GM19043 (cell line): Measurements from ENCODE around the gene DDOST.

Source experiments
- ATAC-seq: cut with Tn5 transposase; IDR thresholded peaks from one replicate; pipeline ENCODE4 v1.9.1; 2021; ENCODE audit warnings: low read depth; ENCODE audit not compliant: unreplicated experiment

DDOST gene

DNA sequence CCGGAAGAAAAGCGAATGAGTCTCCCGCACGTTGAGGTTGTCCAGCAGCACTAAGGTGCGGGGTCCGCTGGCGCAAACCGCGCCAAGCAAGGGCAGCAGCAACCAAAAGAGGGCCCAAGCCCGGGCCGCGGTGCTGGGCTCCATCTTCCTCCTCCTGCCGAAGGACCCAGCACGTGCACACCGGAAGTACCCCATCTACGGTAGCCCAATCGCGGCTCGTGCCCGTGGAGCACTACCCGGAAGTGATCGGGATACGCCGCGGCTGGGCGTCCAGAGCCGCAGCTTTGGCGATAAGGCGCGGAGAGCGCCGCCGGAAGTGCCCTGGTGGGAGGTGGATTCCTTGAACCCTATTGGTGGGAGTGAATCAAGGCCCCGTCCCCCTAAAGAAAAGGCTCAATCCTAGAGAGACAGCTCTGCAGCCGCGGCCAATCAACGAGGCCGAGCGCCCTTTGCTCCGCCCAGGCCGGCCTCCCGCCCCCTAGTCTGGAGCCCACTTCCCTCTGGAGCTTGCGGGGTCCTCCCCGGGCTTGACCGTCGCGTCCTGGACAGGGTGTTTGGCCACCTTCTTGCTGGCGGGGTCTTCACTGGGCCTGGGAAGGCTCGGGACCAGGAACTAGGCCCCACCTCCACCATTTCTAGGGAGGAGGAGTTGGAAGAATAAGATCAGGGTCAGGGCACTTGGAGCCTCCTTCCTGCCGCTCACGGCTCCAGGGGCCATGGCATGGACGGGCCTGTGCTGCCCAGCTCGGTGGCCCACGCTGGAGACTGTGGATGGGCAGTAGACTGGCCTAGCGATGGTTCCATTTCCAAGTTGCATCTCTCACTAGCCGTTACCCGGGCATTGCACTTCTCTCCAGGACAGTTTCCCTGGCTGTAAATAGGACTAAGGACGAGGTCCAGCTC lies at the start of gene DDOST:
TSS of gene DDOST (minus strand) at position 163 of the 903 bp plus-strand sequence. CDS start at position 144, 19 bp downstream.
- peak; percentile 95 for ATAC-seq

DNA sequence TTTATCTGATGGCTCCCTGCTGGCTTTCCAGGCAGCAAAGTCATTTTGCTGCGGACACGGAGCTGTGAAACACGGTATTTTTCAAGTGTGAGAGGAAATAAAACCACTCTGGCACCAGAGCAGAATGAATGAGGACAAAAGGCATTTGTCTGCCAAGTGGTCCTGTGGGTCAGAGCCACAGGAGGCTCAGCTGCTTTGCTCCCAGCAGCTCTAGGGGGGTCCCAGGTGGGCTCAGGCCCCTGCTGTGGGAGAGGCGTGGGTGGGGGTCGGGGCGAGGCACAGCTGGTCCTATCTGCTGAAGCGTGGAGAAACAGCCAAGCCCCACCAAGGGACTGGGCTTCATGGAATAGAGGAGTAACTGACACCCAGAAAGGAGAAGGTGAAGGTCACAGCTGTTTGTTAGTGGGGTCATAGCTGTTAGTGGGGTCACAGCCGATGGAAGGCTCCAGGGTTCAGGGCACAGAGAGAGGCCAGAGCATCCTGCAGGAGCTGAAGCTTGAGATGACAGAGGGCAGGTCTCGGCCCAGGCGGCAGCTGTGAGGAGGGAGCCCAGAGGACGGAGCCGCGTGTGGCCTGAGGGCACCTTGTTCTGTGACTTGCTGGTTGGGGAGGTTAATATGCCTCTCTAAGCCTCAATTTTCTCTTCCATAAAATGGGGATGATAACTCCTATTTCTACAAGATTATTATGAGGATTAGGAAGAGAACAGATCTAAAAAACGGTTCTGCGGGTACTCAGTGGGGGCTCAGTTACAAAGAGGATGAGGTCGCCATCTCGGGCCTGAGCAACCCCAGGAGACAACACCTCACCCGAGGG lies 49.5 kb upstream of the DDOST start:
- ATAC-seq, result no peak

DNA sequence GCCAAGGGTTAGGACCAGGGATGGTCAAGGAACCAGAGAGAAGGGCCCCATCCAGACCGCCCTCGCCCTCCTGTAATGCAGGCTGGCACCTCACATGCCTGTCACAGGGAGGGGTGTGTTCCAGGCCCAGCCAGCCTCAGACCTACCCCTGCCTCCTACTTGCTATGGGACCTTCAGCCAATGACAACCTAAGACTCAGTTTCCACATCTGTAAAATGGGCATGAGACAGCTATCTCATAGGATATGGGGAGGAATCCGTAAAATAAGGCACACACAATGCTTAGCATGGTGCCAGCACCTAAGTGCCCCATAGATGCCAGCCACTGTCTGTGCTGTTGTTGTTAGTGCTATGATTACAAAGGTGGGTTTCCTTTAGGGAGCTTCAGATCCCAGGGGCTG lies 48.7 kb upstream of the DDOST start:
- ATAC-seq, result no peak

DNA sequence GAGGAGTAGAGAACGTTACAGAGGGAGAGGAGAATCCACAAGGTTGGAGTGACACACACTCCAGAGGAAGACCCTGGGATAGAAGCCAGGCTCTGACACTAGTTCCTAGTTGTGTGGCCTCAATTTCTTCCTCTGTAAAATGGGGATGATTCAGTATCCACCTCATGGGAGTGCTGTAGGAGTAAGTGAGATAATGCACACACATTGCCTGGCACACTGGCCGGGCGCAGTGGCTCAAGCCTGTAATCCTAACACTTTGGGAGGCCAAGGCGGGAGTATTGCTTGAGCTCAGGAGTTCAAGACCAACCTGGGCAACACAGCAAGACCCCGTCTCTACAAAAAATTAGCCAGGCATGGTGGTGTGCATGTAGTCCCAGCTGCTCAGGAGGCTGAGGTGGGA lies 47.7 kb upstream of the DDOST start:
- no peak for ATAC-seq

DNA sequence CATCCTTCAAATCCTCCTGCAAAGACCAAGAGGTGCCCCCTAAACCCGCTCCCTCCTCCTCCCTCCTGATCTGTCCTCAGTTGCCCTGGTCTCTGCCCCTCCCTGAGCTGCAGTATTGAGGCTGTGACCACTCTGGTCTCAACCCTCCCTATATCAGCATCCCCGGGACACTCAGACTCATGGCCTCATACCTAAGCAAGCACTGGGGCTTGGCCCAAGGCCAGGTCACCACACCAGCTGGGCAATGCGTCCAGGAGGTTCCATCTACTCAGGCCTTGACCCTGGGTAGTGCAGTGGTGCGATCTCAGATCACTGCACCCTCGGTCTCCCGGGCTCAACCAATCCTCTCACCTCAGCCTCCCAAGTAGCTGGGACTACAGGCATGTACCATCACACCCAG lies 46.9 kb upstream of the DDOST start:
- no peak for ATAC-seq

DNA sequence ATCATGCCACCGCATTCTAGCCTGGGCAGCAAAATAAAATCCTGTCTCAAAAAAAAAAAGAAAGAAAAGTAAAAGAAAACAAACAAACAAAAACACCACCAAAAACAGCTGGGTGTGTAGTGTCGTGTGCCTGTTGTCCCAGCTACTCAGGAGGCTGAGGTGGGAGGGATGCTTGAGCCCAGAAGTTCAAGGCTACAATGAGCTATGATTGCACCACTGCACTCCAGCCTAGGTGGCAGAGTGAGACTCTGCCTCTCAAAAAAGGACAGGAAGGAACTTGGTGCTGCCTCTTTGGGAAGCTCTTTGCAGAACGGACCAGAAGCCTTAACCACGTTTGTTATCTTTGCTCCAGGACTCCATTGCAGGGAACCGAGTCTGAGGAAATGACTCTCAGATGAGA lies 45.7 kb upstream of the DDOST start:
- no peak for ATAC-seq

DNA sequence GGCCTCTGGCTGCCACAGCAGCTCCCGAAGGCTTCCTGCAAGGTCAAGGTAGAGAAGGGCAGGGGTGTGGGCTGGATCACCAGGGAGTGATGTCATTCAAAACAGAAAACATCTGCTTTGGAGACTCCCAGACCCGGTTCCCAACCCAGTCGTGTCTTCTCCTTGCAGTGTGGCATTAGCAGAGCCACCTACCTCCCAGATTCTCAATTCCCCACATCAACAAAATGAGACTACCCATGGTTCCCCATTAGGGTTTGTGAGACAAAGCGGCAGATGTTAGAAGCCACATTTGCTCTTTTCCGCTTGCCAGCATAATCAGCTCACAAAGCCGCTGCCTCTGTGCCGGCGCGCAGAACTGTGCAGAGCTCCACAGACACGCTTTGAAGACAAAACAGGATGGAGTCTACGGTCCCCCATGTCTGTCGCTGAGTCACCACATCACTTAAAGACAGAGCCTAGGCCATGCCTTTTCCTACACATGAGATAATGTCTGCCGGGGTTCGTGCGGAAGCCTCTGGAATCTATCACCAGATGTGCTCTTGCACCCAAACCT lies 44.1 kb upstream of the DDOST start:
- no peak for ATAC-seq

DNA sequence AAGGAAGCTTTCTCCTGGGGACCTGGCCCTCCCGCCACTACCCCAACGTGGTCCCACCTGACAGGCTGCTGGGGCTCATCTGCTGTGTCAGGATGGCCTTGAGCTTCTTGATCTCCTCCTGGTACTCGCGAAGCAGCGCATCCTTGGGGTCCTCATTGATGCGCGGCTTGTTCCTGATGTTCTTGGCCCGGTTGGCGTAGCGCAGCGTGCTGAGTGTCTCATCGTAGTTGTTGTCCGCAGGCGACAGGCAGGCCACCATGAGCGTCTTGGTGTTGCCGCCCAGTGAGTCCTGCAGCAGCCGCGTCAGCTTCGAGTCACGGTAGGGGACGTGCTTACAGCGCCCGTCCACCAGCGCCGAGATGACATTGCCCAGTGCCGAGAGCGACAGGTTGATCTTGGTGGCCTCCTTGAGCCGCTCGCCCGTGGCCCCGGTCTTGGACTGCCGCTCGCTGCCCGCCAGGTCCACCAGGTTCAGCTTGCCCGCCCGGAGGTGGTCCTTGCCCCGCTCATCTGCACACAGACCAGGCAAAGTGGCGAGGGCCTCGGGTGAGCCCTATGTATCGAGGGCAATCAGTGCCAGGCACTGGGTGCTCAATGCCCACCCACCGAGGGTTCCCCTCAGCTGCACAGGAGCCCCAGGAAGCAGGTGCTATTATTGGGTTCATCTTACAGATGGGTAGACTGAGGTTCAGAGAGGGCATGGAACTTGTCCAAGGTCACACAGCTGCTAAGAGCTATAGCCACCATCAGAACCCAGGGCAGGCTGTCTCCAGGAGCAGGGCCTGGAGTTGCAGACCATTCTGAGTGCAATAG lies 43.4 kb upstream of the DDOST start:
- no peak for ATAC-seq

DNA sequence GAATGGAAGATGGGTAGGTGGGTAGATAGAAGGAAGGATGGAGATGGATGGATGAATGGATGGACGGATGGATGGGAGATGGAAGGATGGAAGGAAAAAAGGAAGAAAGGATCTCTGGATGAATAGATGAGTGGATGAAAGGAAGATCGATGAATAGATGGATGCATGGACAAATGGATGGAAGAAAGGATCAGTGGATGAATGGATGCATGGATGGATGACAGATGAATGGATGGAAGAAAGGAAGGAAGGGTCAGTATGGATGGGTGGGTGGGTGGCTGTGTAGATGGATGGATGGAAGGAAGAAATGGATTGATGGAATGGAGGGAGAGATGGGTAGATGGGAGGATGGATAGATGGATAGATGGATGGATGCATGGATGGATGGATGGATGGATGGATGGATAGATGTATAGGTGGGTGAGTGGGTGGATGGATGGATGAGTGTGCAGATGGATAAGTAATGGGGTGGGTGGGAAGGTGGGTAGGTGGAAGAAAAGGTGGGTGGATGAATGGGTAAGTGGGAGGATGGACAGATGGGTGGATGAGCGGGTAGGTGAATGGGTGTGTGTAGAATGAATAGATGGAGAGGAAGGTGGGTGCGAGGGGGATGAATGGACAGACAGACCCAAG lies 42.1 kb upstream of the DDOST start:
- no peak for ATAC-seq

DNA sequence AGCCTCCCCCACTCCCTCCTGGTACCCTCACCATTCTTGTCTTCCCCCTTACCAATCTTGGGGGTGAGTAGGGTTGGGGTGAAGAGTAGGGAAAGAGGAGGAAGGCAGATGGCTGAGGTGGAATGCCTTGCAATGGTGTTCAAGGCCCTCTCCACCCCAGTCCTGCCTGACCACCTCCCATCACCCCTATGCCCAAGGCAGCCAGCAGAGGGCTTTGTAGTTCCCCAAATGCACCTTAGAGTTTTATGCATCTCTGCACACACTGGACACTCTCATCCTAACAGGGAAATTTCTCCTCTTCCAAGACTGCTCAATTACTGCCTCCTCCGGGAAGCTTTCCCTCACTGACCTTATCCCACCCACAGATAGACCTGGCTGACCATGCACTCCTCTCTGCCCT lies 41.2 kb upstream of the DDOST start:
- no peak for ATAC-seq

DNA sequence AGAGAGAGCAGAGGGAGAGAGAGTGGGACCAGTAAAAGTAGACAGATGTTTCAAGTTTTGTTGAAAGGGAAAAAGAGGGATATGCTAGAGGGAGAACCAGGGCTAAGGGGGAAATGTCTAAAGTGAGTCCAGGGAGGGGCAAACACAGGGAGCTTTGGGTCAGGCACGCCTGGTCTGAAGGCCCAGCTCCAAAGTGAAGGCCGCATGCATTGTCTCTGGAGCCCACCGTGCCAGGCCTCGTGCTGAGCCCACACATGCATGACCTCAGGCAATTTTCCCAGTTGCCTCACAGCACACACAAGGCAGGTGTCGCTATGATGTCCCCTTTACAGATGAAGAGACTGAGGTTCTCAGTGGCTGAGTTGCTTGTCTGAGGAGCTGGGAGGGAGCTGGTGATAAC lies 40.7 kb upstream of the DDOST start:
- no peak for ATAC-seq

DNA sequence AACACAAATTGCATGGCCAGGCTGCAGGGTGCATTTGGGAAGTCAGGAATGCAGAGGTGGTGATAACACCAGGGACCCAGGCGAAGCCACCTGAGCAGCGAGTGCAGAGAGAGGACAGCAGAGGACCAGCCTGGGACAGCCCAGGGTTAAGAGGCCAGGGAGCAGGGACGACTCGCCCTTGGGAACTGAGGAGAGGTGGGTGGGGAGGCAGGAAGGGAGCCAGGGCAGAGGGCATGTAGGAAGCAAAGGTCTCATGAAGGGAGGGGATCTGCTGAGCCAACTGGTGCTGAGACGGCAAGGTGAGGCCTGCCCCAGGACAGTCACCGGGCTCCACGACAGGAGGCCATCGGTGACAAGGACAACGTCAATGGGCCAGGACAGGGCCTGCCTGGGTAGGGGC lies 40.3 kb upstream of the DDOST start:
- ATAC-seq, result no peak

DNA sequence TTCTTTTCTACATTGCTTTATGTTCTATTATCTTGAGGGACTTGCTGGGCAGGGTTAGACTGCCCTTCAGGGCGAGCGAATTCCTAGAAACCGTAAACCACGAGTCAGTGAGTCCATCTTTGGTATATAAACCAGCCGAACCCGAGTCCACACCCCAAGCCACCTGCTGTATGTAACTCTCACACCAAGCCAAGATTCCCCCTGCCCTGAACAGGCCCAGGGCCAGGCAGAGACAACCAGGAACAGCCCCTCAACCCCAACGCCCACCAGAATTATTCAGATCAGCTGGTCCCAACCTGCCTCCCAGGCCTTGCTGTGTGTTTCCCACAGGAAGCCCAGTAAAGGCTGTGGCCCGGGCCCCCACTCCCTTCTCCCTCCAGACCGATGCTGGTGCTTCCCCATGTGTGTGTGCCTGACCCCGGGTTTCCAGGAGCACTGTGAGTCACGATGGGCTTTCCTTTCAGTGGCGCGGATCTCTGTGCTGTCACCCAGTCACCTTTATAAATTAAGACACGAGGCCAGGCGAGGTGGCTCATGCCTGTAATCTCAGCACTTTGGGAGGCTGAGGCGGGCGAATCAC lies 39.6 kb upstream of the DDOST start:
- no peak for ATAC-seq

DNA sequence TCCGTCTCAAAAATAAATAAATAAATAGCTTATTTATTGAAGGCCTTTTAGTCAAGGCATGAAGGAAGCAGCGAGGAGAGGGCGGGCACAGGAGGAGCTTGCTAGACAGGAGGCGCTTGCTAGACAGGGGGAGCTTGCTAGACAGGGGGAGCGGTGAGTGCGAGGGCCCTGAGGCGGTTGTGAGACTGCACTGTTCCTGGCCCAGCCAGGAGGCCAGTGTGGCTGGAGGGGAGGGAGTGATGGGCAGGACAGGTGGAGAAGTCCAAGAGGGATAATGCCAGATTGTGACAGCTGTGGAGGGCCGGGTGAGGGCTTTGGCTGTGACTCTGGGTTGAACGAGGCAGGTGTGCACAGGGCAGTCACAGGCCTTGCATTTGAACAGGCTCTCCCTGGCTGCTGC lies 38.4 kb upstream of the DDOST start:
- ATAC-seq, result no peak

DNA sequence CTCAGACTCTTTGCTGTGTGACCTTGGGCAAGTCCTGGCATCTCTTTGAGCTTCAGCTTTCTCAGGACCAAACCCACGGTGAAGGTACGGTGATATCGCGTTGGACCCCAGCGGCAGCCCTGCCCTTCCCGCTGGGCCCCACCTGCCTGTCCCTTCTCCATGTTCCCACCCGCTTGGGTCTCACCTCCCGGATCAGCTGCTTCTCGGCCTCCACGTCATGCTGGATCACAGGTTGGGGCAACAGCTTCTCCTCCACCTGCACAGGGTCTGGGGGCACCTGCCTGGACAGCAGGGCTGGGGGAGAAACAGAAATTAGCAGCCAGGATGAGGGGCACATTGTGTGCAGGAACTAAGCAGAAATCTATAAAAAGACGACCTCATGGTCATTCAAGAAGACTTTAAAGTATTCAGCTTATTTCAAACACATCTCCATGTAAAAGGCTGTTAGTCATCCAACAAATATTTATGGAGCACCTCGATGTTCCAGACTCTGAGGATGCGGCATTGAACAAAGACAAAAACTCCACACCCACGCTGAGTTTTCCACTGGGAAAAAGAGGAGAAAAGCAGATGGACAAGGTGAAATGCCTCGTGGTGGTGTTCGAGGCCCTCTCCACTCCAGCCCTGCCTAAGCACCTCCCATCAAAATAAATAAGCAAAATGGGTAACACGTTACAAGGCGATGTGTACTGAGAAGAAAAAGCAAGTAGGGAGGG lies 37.2 kb upstream of the DDOST start:
- ATAC-seq, result no peak

DNA sequence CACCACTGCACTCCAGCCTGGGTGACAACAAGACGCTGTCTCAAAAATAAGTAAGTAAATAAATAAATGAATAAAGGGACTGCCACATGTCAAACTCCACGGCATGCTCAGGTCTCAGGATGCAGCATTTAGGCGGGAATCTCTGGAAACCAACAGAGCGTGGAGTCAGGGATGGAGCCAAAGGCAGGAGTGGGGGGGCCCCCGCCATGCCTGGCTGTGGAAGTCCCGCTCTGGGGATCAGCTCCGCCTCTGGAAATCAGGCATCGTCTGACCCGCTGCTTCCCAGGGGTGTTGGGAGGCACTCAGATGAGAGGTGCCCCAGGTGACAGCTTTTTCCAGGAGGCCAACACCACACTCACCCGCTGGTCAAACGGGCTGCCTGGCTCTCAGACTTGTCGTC lies 36.4 kb upstream of the DDOST start:
- ATAC-seq, result no peak

DNA sequence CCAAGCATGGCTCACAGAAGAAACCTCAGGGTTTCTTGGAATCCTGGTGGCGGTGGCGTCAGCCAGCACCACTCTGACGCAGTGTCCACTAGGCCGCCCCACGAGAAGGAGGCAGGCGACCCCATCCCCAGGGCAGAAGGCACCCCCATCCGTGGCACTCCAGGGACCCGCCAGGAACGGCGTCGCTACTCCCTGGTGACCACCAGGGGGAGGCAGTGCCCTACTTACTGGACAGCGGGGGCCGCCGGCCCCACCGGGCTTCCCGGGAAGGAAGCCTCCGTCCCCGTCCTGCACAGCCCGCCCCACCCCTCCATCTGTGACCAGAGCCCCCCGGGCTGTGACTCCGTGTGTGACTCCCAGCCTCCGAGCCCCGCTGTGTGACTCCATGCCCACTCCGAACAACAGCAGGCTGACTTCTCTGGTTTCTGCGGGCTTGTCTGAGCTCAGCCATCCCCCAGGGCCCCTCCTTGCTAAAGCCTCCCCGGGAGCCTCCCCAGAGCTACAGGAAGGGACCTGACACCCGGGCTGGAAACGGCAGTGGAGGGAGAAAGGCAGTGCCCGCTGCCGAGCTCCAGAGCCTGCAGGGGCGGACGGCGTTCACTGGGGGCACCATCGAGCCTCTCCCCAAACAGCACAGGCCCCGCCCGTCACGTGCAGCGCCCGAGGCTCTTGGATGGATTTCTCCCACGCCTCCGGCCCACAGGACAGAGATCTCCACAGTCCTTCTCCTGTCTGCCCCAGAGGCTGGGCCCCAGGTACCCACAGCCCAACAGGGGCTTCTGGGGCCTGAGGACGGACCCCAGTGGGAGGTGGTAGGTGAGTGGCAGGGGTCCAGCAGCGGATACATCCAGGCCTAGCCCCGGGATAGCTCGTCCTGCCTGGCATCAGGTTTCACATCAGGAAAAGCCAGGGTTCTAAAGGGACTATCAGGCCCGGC lies 35.5 kb upstream of the DDOST start:
- peak; percentile 57 for ATAC-seq

DNA sequence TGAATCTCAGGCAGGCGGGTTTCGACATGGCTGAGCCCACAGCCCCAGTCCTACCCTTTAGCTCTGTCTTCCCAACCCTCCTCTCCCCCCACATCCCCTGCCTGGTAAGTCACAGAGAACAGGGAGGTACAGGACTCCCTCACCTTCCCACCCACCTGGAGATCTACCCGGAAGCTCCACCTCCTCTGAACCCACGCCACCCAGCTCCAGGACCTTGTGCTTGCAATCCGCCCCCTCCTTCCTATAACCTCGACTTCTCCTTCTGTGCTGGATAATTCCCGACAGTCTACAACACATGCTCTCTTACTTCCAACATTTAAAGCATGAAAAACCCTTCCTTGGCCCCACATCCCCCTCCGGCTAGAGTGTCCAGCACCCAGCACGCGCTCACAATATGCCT lies 34.3 kb upstream of the DDOST start:
- ATAC-seq, result no peak
